ENCODE data around the gene LPP. TPM values are rescaled to one million over a fixed set of nuclear protein-coding genes. Genes with fewer than 3 reads are reported as not detected.
A peak's percentile ranks its signal among the peaks of the same experiment; 100 is the strongest.

Gene LPP
- total and polyA plus RNA-seq, 2 donors (not counting 1 experiment from before 2014, with no cell fraction given) = 7.6 to 81.7 TPM

DNA sequence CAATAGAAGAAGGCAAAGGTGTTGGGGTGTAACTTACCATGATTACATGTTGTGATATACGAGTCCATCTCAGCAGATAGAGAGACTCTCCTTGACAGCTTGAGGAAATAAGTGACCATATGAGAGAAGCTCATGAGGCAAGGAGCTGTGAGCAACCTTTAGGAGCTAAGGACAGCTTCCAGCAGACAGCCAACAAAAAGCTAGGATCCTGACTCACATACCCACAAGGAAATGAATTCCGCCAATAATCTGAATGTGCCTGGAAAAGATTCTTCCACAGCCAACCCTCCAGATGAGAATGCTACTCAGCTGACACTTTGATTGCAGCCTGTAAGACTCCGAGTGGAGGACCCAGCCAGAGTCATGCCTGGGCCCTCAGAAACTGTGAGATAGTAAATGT is 678.2 kb downstream of the LPP start:
- Histone ChIP-seq H4K20me1 (ENCODE audit: control insufficient read depth, insufficient read depth, low read length, poor library complexity, severe bottlenecking) (no peaks in the 10 kb centered on the region), H3K4me1 (ENCODE audit: control insufficient read depth in 2 of 2, insufficient read depth in 2 of 2, low read length in 2 of 2) (no peaks in the 10 kb centered on the region), H3K27ac (ENCODE audit: low read length in 2 of 2) (no peak overlapping the region), H2AFZ (ENCODE audit: insufficient read depth, low read depth, low read length, poor library complexity, severe bottlenecking) (no peak overlapping the region), H3K9me3 (ENCODE audit: control extremely low read depth in 1 of 3, control insufficient read depth in 2 of 3, insufficient read depth in 1 of 3, low read length in 2 of 3) (no peaks in the 10 kb centered on the region), H3K79me2 (ENCODE audit: control insufficient read depth, insufficient read depth, low read length) (no peaks in the 10 kb centered on the region), H3K9ac (ENCODE audit: low read length) (no peak overlapping the region), H3K4me3 (ENCODE audit: control extremely low read depth in 1 of 5, extremely low read depth in 1 of 5, insufficient read depth in 1 of 5, low read depth in 2 of 5, low read length in 4 of 5) (no peak overlapping the region), H3K36me3 (replicated peaks in 1 of 2; ENCODE audit: control extremely low read depth in 1 of 2, control insufficient read depth in 1 of 2, extremely low read depth in 1 of 2, insufficient read depth in 2 of 2, low read length in 1 of 2) (peaks cover 0 to 3% of the 10 kb centered on the region in 2 experiments), H3K4me2 (replicated peaks; ENCODE audit: low read depth, low read length, poor library complexity, severe bottlenecking) (no peak overlapping the region), H3K27me3 (replicated peaks in 1 of 4; ENCODE audit: control extremely low read depth in 1 of 4, control insufficient read depth in 3 of 4, insufficient read depth in 4 of 4, low read length in 3 of 4) (no peaks in the 10 kb centered on the region)
- intact Hi-C loops (cut with micrococcal nuclease) = no loop called here
- no peaks in the 10 kb centered on the region for H3K27me3 Mint-ChIP-seq
- H3K9me3 Mint-ChIP-seq (ENCODE audit: insufficient read depth) = no peaks in the 10 kb centered on the region
- no peaks in the 10 kb centered on the region for H3K4me1 Mint-ChIP-seq
- POLR2A ChIA-PET = no interaction called here
- H3K4me3 Mint-ChIP-seq = no peak overlapping the region
- no peak for ATAC-seq (ENCODE audit: low read depth)
- CTCF ChIA-PET = no interaction called here
- H3K27ac Mint-ChIP-seq = peak overlapping the region; percentile 34
- no peak for TF ChIP-seq EZH2 (IDR thresholded peaks at IDR 0.05; ENCODE audit: borderline replicate concordance, insufficient read depth, low read depth, low read length, poor library complexity, severe bottlenecking)
- TF ChIP-seq, protein P1, sequence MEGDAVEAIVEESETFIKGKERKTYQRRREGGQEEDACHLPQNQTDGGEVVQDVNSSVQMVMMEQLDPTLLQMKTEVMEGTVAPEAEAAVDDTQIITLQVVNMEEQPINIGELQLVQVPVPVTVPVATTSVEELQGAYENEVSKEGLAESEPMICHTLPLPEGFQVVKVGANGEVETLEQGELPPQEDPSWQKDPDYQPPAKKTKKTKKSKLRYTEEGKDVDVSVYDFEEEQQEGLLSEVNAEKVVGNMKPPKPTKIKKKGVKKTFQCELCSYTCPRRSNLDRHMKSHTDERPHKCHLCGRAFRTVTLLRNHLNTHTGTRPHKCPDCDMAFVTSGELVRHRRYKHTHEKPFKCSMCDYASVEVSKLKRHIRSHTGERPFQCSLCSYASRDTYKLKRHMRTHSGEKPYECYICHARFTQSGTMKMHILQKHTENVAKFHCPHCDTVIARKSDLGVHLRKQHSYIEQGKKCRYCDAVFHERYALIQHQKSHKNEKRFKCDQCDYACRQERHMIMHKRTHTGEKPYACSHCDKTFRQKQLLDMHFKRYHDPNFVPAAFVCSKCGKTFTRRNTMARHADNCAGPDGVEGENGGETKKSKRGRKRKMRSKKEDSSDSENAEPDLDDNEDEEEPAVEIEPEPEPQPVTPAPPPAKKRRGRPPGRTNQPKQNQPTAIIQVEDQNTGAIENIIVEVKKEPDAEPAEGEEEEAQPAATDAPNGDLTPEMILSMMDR (IDR thresholded peaks at IDR 0.05) = no peak
- DNase-seq = no peak
- WGBS (ENCODE audit: insufficient coverage) = 100% methylated on average over 1 of the region's 3 CpGs

DNA sequence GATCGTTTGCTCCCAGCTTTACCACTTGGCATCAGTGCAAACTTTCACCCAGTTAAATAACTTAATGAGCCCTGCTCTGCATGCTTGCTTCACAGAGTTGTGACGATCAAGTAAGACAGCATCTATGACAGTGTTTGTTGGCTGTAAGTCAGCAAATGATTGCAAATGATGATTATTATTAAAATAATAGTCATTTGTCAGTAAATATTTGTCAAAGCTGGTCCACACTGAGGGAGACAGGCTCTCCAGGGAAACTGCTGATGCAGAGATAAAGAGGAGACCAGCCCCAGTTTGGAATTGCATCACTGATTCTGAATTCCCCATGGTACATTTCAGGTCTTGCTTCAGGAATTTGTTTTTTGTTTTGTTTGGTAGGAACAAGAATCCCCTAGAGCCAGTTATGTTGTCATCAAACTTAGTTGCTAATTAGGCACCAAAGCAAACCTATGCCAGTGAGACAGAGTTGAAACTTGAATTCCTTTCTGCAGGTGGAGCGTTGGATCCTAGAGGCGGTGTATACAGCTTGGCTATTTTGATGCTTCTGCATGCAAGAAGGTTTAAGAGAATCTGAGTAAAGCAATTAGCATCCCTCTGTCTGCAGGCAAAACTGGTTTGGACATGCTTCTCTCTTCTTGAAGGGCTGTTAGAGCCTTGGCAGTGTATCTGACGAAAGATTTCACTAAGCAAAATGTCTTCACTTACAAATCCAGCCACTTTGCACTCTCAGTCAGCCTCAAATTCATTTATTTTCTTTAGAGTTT is 679.2 kb downstream of the LPP start:
- no peaks in the 10 kb centered on the region for H3K4me1 Mint-ChIP-seq
- no peak overlapping the region for H3K4me3 Mint-ChIP-seq
- ChIA-PET CTCF (no interaction called here), POLR2A (no interaction called here)
- H3K27ac Mint-ChIP-seq = no peak overlapping the region
- DNase-seq (no peak), ATAC-seq (ENCODE audit: low read depth) (no peak)
- H3K9me3 Mint-ChIP-seq (ENCODE audit: insufficient read depth) = no peaks in the 10 kb centered on the region
- no peak overlapping the region for H2AFZ ChIP-seq (ENCODE audit: insufficient read depth, low read depth, low read length, poor library complexity, severe bottlenecking)
- H3K27me3 ChIP-seq (replicated peaks in 1 of 4; ENCODE audit: control extremely low read depth in 1 of 4, control insufficient read depth in 3 of 4, insufficient read depth in 4 of 4, low read length in 3 of 4) = no peaks in the 10 kb centered on the region
- no peaks in the 10 kb centered on the region for H3K79me2 ChIP-seq (ENCODE audit: control insufficient read depth, insufficient read depth, low read length)
- H3K27me3 Mint-ChIP-seq = no peaks in the 10 kb centered on the region
- intact Hi-C loops (cut with micrococcal nuclease) = no loop called here
- H3K36me3 ChIP-seq (replicated peaks in 1 of 2; ENCODE audit: control extremely low read depth in 1 of 2, control insufficient read depth in 1 of 2, extremely low read depth in 1 of 2, insufficient read depth in 2 of 2, low read length in 1 of 2) = peaks cover 0 to 3% of the 10 kb centered on the region in 2 experiments
- WGBS (ENCODE audit: insufficient coverage) = 100% methylated on average over 4 of the region's 5 CpGs
- H3K4me1 ChIP-seq (ENCODE audit: control insufficient read depth in 2 of 2, insufficient read depth in 2 of 2, low read length in 2 of 2) = no peaks in the 10 kb centered on the region
- no peaks in the 10 kb centered on the region for H3K9me3 ChIP-seq (ENCODE audit: control extremely low read depth in 1 of 3, control insufficient read depth in 2 of 3, insufficient read depth in 1 of 3, low read length in 2 of 3)
- H3K4me2 ChIP-seq (replicated peaks; ENCODE audit: low read depth, low read length, poor library complexity, severe bottlenecking) = no peak overlapping the region
- H3K9ac ChIP-seq (ENCODE audit: low read length) = no peak overlapping the region
- H3K27ac ChIP-seq (ENCODE audit: low read length in 2 of 2) = no peak overlapping the region
- no peaks in the 10 kb centered on the region for H4K20me1 ChIP-seq (ENCODE audit: control insufficient read depth, insufficient read depth, low read length, poor library complexity, severe bottlenecking)
- no peak for TF ChIP-seq EZH2 (IDR thresholded peaks at IDR 0.05; ENCODE audit: borderline replicate concordance, insufficient read depth, low read depth, low read length, poor library complexity, severe bottlenecking)
- TF ChIP-seq, protein P1 (IDR thresholded peaks at IDR 0.05) = no peak
- no peak overlapping the region for H3K4me3 ChIP-seq (ENCODE audit: control extremely low read depth in 1 of 5, extremely low read depth in 1 of 5, insufficient read depth in 1 of 5, low read depth in 2 of 5, low read length in 4 of 5)
